Prostate gland (tissue), 2 donors: Measurements from ENCODE around the gene ZNF827. TPM values are rescaled to one million over a fixed set of nuclear protein-coding genes. Genes with fewer than 3 reads are reported as not detected.
A peak's percentile ranks its signal among the peaks of the same experiment; 100 is the strongest.

ENCODE experiments used
- DNase-seq: peaks from one replicate; pipeline ENCODE4 v3.0.0-alpha.2; 2019; ENCODE audit warnings: low spot score
- H3K27ac ChIP-seq, 2 donors: fragments of 200-600 bp; sonication (generic); 2 replicates each; pipeline ENCODE4 v1.5.1; 2017 to 2019
- H3K27me3 ChIP-seq: fragments of 200-600 bp; sonication (generic); replicated peaks from 2 replicates; pipeline ENCODE4 v1.5.1; 2019; ENCODE audit not compliant: insufficient read depth
- H3K36me3 ChIP-seq, 2 donors: fragments of 200-600 bp; sonication (generic); 1 replicate in 1 of 2; 2 replicates in 1 of 2; pipeline versions ENCODE4 v1.5.1 to v1.8.1; 2017 to 2019
- H3K4me1 ChIP-seq: fragments of 200-600 bp; sonication (generic); replicated peaks from 2 replicates; pipeline ENCODE4 v1.5.1; 2019
- H3K4me3 ChIP-seq, 2 donors: fragments of 200-600 bp; sonication (generic); 2 replicates each; pipeline ENCODE4 v1.5.1; 2017 to 2019
- H3K9me3 ChIP-seq: fragments of 200-600 bp; sonication (generic); 2 replicates; pipeline ENCODE4 v1.5.1; 2017
- POLR2A ChIP-seq: fragments of 450-650 bp; IDR thresholded peaks from one replicate; pipeline ENCODE4 v1.6.1; 2016; ENCODE audit warnings: antibody characterized with exemption, mild to moderate bottlenecking
- POLR2AphosphoS5 ChIP-seq: sonication (generic); formaldehyde crosslinking; IDR thresholded peaks from one replicate; pipeline ENCODE4 v1.6.1; 2017; ENCODE audit warnings: antibody characterized with exemption
- WGBS: methylation state at CpG from one replicate; pipeline ENCODE4 v1.1.5; 2018; 5-methylcytosine and 5-hydroxymethylcytosine counted together
- intact Hi-C: fragments of 100-400 bp; cut with DNase I; formaldehyde crosslinking; loops from one replicate; pipeline ENCODE4 v1.14.2; 2022
- total RNA-seq, 2 donors: library from RNA; depleted of rRNA; stranded (reverse); fragments of >200 nt; gene quantifications; one replicate each; pipeline ENCODE4 v1.1.0, GENCODE V29; 2016
- TF ChIP-seq, protein P1 (sequence below), 4 experiments: fragments of 200-600 bp in 2 of 4; fragments of 450-650 bp in 2 of 4; sonication (generic) in 2 of 4; IDR thresholded peaks; 1 replicate in 3 of 4; 2 replicates in 1 of 4; pipeline ENCODE4 v1.5.1; 2016 to 2019; ENCODE audit warnings: antibody characterized with exemption in 4 of 4, mild to moderate bottlenecking in 2 of 4, moderate library complexity in 2 of 4

The ZNF827 gene
- total RNA-seq, 2 donors from 2014 or later = 221 to 286 TPM

- 90% methylated on average over 2 of the region's 2 CpGs for WGBS
- intact Hi-C loops = no loop called here
- no peaks in the 10 kb centered on the region for H3K36me3 ChIP-seq
- no peak overlapping the region for H3K27ac ChIP-seq
- H3K4me3 ChIP-seq = no peak overlapping the region
- TF ChIP-seq POLR2AphosphoS5 (no peak), POLR2A (no peak)
- TF ChIP-seq, protein P1, sequence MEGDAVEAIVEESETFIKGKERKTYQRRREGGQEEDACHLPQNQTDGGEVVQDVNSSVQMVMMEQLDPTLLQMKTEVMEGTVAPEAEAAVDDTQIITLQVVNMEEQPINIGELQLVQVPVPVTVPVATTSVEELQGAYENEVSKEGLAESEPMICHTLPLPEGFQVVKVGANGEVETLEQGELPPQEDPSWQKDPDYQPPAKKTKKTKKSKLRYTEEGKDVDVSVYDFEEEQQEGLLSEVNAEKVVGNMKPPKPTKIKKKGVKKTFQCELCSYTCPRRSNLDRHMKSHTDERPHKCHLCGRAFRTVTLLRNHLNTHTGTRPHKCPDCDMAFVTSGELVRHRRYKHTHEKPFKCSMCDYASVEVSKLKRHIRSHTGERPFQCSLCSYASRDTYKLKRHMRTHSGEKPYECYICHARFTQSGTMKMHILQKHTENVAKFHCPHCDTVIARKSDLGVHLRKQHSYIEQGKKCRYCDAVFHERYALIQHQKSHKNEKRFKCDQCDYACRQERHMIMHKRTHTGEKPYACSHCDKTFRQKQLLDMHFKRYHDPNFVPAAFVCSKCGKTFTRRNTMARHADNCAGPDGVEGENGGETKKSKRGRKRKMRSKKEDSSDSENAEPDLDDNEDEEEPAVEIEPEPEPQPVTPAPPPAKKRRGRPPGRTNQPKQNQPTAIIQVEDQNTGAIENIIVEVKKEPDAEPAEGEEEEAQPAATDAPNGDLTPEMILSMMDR (IDR thresholded peaks at IDR 0.05) = no peak
- H3K4me1 ChIP-seq = peaks cover 6% of the 10 kb centered on the region
- no peaks in the 10 kb centered on the region for H3K9me3 ChIP-seq
- no peak for DNase-seq
- H3K27me3 ChIP-seq = no peaks in the 10 kb centered on the region
Measured at GRCh38 chr4:145781351-145781750, 157.3 kb downstream of the ZNF827 start.

DNA sequence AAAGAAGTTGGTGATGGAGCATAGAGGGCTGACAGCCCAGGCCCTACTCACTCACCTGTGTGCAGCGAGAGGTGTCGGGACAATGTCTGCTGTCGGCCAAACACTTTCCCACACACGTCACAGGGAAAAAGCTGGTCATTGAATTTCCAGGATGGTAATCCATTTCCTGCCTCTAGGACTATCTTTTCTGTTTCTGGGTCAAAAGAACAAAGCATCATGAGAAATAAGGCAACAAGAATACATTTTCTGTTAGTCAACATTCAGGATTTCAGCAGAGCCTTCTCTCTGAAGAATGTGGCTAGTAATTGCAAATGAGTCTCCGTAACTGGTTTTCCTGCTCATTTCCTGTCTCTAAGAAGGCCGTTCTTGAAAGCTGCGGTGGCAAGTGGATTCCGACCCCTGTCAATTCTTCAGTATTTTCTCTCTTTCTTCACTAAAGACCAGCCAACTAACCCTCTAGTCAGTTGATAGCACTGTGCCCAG is 159.3 kb downstream of the ZNF827 start:
- peaks cover 0 to 3% of the 10 kb centered on the region in 2 donors for H3K36me3 ChIP-seq
- no peak overlapping the region for H3K4me3 ChIP-seq
- 86% methylated on average over 8 of the region's 8 CpGs for WGBS
- H3K27me3 ChIP-seq = no peaks in the 10 kb centered on the region
- no peaks in the 10 kb centered on the region for H3K4me1 ChIP-seq
- no peak for DNase-seq
- no peaks in the 10 kb centered on the region for H3K9me3 ChIP-seq
- intact Hi-C loops = no loop called here
- TF ChIP-seq POLR2A = no peak
- no peak for TF ChIP-seq POLR2AphosphoS5
- TF ChIP-seq, protein P1 (IDR thresholded peaks at IDR 0.05) = no peak
- H3K27ac ChIP-seq = no peak overlapping the region

- Histone ChIP-seq H3K27me3 (no peaks in the 10 kb centered on the region), H3K36me3 (peaks cover 0 to 6% of the 10 kb centered on the region in 2 donors), H3K4me1 (no peaks in the 10 kb centered on the region), H3K9me3 (no peaks in the 10 kb centered on the region), H3K27ac (no peak overlapping the region), H3K4me3 (no peak overlapping the region)
- DNase-seq = no peak
- no peak for TF ChIP-seq POLR2AphosphoS5
- no peak for TF ChIP-seq POLR2A
- WGBS = 97% methylated on average over 4 of the region's 4 CpGs
- intact Hi-C loops = no loop called here
Measured at GRCh38 chr4:145776208-145776607, 162.4 kb downstream of the ZNF827 start.

GRCh38 chr4:145775406-145775805 is 163.2 kb downstream of the ZNF827 start:
- intact Hi-C loops = no loop called here
- no peaks in the 10 kb centered on the region for H3K27me3 ChIP-seq
- no peaks in the 10 kb centered on the region for H3K4me1 ChIP-seq
- H3K9me3 ChIP-seq = no peaks in the 10 kb centered on the region
- no peak overlapping the region for H3K4me3 ChIP-seq
- DNase-seq = no peak
- H3K27ac ChIP-seq = no peak overlapping the region
- WGBS = 96% methylated on average over 3 of the region's 3 CpGs
- TF ChIP-seq, protein P1 (IDR thresholded peaks at IDR 0.05) = no peak
- TF ChIP-seq POLR2AphosphoS5 (no peak), POLR2A (no peak)
- peaks cover 0 to 6% of the 10 kb centered on the region in 2 donors for H3K36me3 ChIP-seq

DNA sequence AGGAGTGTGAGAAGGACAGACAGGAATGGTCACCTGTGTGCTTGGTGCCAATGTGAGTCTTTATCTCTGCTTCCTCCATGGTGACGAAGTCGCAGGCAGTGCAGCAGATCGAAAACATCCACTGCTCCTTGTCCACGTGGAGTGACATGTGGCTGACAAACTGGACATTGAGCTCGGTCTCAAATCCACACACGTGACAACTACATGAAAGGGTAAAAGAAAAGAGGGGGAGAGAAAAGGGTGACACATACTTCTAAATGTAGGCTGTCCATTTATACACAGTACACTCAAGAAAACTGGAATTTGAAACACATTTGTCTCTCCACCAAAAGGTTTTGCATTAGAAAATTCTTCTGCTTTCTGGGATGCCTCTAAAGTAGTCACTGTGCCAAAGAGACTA is 164.2 kb downstream of the ZNF827 start:
- Histone ChIP-seq H3K27ac (peak overlapping the region in 1 of 2 donors; percentile 2), H3K4me1 (no peaks in the 10 kb centered on the region), H3K9me3 (no peaks in the 10 kb centered on the region), H3K36me3 (peaks cover 0 to 6% of the 10 kb centered on the region in 2 donors), H3K4me3 (no peak overlapping the region), H3K27me3 (no peaks in the 10 kb centered on the region)
- TF ChIP-seq POLR2A (no peak), POLR2AphosphoS5 (no peak)
- TF ChIP-seq, protein P1 (IDR thresholded peaks at IDR 0.05) = no peak
- no peak for DNase-seq
- intact Hi-C loops = no loop called here
- WGBS = 94% methylated on average over 6 of the region's 6 CpGs
